ENCODE measurements around the gene CAMSAP3.

Gene CAMSAP3

GRCh38 chr19:7648265-7649014 is 52.8 kb downstream of the CAMSAP3 start:
- no peak for DNase-seq (ENCODE audit: low read depth)

- no peak for DNase-seq (ENCODE audit: low read depth)
Measured at GRCh38 chr19:7650148-7650547, 54.5 kb downstream of the CAMSAP3 start.

- DNase-seq (ENCODE audit: low read depth) = peak; percentile 66
Measured at GRCh38 chr19:7652061-7652641, 56.5 kb downstream of the CAMSAP3 start.

GRCh38 chr19:7654401-7654800 is 58.7 kb downstream of the CAMSAP3 start:
- DNase-seq (ENCODE audit: low read depth) = peak; percentile 27

GRCh38 chr19:7655581-7655980 is 59.9 kb downstream of the CAMSAP3 start:
- no peak for DNase-seq (ENCODE audit: low read depth)

GRCh38 chr19:7657131-7657751 is 61.6 kb downstream of the CAMSAP3 start:
- DNase-seq (ENCODE audit: low read depth) = no peak

- DNase-seq (ENCODE audit: low read depth) = no peak
Measured at GRCh38 chr19:7658219-7658686, 62.6 kb downstream of the CAMSAP3 start.

- DNase-seq (ENCODE audit: low read depth) = no peak
Measured at GRCh38 chr19:7661744-7662538, 66.3 kb downstream of the CAMSAP3 start.

GRCh38 chr19:7662657-7663056 is 67.0 kb downstream of the CAMSAP3 start:
- no peak for DNase-seq (ENCODE audit: low read depth)

- DNase-seq (ENCODE audit: low read depth) = peak; percentile 9
Measured at GRCh38 chr19:7663706-7664105, 68.0 kb downstream of the CAMSAP3 start.

GRCh38 chr19:7665076-7665475 is 69.4 kb downstream of the CAMSAP3 start:
- DNase-seq (ENCODE audit: low read depth) = peak; percentile 48
